ENCODE results near the gene STUM.
A peak's percentile ranks its signal among the peaks of the same experiment; 100 is the strongest.

STUM gene

GRCh38 chr1:226599636-226600238 lies 51.2 kb downstream of the STUM start:
- no peaks in the 10 kb centered on the region for H3K36me3 ChIP-seq
- DNase-seq: no peak
- H3K9me3 ChIP-seq: no peaks in the 10 kb centered on the region
- no peak overlapping the region for H3K4me3 ChIP-seq
- no peak overlapping the region for H3K27ac ChIP-seq
- no peaks in the 10 kb centered on the region for H3K27me3 ChIP-seq
- intact Hi-C loops (cut with DNase I; ENCODE audit: low total_unique reads): loop anchor here (10.0 kb wide), 1 partner anchor 185 kb away; no protein-coding TSS in a partner anchor
- peaks cover 0 to 29% (median 27%) of the 10 kb centered on the region in 4 donors for H3K4me1 ChIP-seq
- TF ChIP-seq CTCF (IDR thresholded peaks at IDR 0.05): no peak

GRCh38 chr1:226600254-226600653 lies 51.7 kb downstream of the STUM start:
- H3K4me3 ChIP-seq: no peak overlapping the region

GRCh38 chr1:226601456-226601855 lies 52.9 kb downstream of the STUM start:
- no peak overlapping the region for H3K4me3 ChIP-seq
- DNase-seq: no peak
- intact Hi-C loops (cut with DNase I; ENCODE audit: low total_unique reads): loop anchor here (10.0 kb wide), 1 partner anchor 187 kb away; no protein-coding TSS in a partner anchor
- no peaks in the 10 kb centered on the region for H3K36me3 ChIP-seq
- H3K9me3 ChIP-seq: no peaks in the 10 kb centered on the region
- no peak for TF ChIP-seq CTCF (IDR thresholded peaks at IDR 0.05)
- peaks cover 0 to 38% (median 33%) of the 10 kb centered on the region in 4 donors for H3K4me1 ChIP-seq
- H3K27me3 ChIP-seq: no peaks in the 10 kb centered on the region
- H3K27ac ChIP-seq: peak overlapping the region in 1 of 2 donors; percentile 88

More at GRCh38 chr1:226600254-226600653, 51.7 kb downstream of the STUM start:
- TF ChIP-seq CTCF (IDR thresholded peaks at IDR 0.05): no peak
- Histone ChIP-seq H3K9me3 (no peaks in the 10 kb centered on the region), H3K27me3 (no peaks in the 10 kb centered on the region), H3K27ac (no peak overlapping the region), H3K36me3 (no peaks in the 10 kb centered on the region), H3K4me1 (peaks cover 0 to 34% (median 31%) of the 10 kb centered on the region in 4 donors)
- intact Hi-C loops (cut with DNase I; ENCODE audit: low total_unique reads): loop anchor here (10.0 kb wide), 1 partner anchor 185 kb away; no protein-coding TSS in a partner anchor
- no peak for DNase-seq

GRCh38 chr1:226602186-226603021 lies 53.8 kb downstream of the STUM start:
- H3K27me3 ChIP-seq: no peaks in the 10 kb centered on the region
- H3K27ac ChIP-seq: peak overlapping the region; percentile 81 to 88
- intact Hi-C loops (cut with DNase I; ENCODE audit: low total_unique reads): loop anchor here (10.0 kb wide), 1 partner anchor 188 kb away; no protein-coding TSS in a partner anchor
- TF ChIP-seq CTCF (IDR thresholded peaks at IDR 0.05): no peak
- peak overlapping the region in 1 of 2 donors; percentile 29 for H3K4me3 ChIP-seq
- H3K4me1 ChIP-seq: peaks cover 0 to 43% (median 33%) of the 10 kb centered on the region in 4 donors
- H3K36me3 ChIP-seq: no peaks in the 10 kb centered on the region
- DNase-seq: peak; percentile 64 to 75
- H3K9me3 ChIP-seq: no peaks in the 10 kb centered on the region

GRCh38 chr1:226603022-226603857 lies 54.7 kb downstream of the STUM start:
- Histone ChIP-seq H3K36me3 (no peaks in the 10 kb centered on the region), H3K4me1 (peaks cover 0 to 43% (median 33%) of the 10 kb centered on the region in 4 donors), H3K4me3 (peak overlapping the region; percentile 6 to 29), H3K9me3 (no peaks in the 10 kb centered on the region), H3K27me3 (no peaks in the 10 kb centered on the region), H3K27ac (peak overlapping the region; percentile 81 to 88)
- peak; percentile 82 to 83 for DNase-seq
- no peak for TF ChIP-seq CTCF (IDR thresholded peaks at IDR 0.05)
- intact Hi-C loops (cut with DNase I; ENCODE audit: low total_unique reads): loop anchor here (10.0 kb wide), 1 partner anchor 188 kb away; no protein-coding TSS in a partner anchor

Data from tibial artery (tissue), 4 donors.